IPS-18c (cell line): ENCODE data around the gene FHL1.

ENCODE experiments used
- H3K4me3 ChIP-seq: 2 replicates; pipeline ENCODE4 v1.7.0; 2013; ENCODE audit warnings: low read depth, mild to moderate bottlenecking, low read length, moderate library complexity; ENCODE audit not compliant: insufficient read depth
- H3K9me3 ChIP-seq: one replicate; pipeline ENCODE4 v1.6.1; 2013; ENCODE audit warnings: mild to moderate bottlenecking, low read length, moderate library complexity; ENCODE audit not compliant: control insufficient read depth, insufficient read depth

FHL1 gene

GRCh38 chrX:136255541-136255940, 108.2 kb downstream of the FHL1 start:
- Histone ChIP-seq H3K4me3 (no peak overlapping the region), H3K9me3 (peaks cover 7% of the 10 kb centered on the region)

DNA sequence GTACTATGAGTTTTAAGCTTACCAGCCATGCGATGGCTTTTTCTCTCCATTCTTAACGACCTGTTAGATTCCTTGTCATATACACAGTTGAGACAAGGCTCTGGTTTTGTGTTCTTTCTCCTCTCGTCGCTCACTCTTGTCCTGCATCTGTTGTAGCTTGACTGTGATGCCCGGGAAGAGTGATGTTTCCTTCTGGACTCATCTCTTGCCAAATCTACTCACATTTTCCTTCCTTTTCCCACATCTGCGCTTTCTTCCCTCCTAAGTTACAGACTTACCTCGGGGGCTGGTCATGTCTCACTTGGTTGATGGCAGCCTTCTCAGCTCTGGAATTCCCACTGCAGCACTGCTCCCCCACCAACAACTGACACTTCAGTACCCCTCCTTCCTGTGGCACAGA, 108.7 kb downstream of the FHL1 start:
- Histone ChIP-seq H3K4me3 (no peak overlapping the region), H3K9me3 (peaks cover 7% of the 10 kb centered on the region)

GRCh38 chrX:136258951-136259350, 111.6 kb downstream of the FHL1 start:
- Histone ChIP-seq H3K4me3 (no peak overlapping the region), H3K9me3 (peaks cover 10% of the 10 kb centered on the region)

DNA sequence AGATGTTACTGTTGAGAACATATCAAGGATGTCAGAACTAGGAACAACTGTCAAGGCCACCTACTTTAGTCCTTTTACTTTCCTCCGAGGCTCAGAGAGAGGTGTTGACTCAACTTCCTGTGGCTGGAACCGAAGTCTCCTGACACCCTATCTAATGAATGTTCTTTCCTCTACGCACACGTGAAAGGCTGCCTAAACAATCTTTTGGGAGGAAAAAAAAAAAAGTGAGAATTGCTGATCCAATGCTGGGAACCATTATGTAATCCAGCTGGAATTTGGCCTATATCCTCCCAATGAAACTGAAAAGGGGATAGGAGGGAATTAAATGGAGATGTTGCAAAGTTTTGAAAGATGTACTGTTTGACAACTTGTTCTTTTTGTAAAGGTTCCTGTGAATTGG, 112.2 kb downstream of the FHL1 start:
- H3K4me3 ChIP-seq, result no peak overlapping the region
- H3K9me3 ChIP-seq, result peaks cover 7% of the 10 kb centered on the region

- Histone ChIP-seq H3K9me3 (peaks cover 7% of the 10 kb centered on the region), H3K4me3 (no peak overlapping the region)
These were observed 113.4 kb downstream of the FHL1 start for GRCh38 chrX:136260776-136261175.
